ENCODE data around the gene DNAAF5.

DNAAF5 gene

DNA sequence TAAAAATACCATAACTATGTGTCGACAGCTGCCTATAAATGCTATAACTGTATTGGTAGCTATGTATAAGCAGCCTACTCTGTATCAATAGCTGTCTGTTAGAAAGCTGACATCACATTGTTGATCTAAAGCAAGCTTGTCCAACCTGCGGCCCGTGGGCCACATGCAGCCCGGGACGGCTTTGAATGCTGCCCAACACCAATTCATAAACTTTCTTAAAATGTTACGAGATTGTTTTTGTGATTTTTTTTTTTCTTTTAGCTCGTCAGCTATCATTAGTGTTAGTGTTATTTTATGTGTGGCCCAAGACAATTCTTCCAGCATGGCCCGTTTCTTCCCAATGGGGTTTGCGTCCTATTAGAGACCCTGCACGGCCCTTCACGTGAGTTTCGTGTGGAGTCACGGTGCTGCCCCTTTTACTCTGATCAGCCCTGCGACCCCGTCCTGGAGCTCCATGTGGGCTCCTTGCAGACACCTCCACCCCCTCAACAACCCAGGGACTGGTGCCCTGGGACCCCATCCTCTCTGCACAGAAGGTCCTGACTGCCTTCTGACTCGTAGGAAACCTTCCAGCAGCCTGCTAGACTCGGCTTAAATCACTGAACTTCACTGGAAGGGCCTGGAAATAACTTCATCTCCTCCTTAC lies 5.1 kb downstream of the DNAAF5 start:
- peaks cover 5% of the 10 kb centered on the region for H3K4me1 ChIP-seq (ENCODE audit: insufficient read depth, poor library complexity, severe bottlenecking)

DNA sequence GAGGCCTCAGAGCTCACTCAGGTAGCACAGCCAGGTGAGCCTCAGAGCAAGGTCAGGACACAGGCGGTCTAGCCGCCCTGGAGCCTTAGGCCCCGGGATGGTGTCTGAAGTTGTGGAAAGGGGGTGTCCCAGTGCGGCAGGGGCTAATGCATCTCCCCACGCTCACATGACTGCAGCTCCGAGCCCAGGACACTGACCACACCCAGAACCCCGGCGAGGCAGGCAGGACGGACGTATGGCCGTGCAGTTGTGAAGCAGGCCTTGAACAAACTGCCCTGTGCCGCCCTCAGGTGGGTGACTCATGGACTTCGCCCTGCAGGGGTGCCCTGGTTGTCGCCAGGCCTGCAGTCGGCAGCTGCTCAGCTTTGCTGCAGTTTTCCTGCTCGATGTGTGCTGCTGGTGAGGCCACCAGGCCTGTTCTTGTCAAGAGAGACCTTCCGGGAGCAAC lies 5.6 kb downstream of the DNAAF5 start:
- H3K4me1 ChIP-seq (ENCODE audit: insufficient read depth, poor library complexity, severe bottlenecking): peaks cover 5% of the 10 kb centered on the region
- H3K27ac ChIP-seq (ENCODE audit: poor library complexity, severe bottlenecking): no peak overlapping the region
- H3K4me3 ChIP-seq (ENCODE audit: severe bottlenecking): no peak overlapping the region
- peaks cover 70% of the 10 kb centered on the region for H3K36me3 ChIP-seq (ENCODE audit: low read depth)
- no peak for ATAC-seq (ENCODE audit: low read depth)
- no peaks in the 10 kb centered on the region for H3K27me3 ChIP-seq (ENCODE audit: insufficient read depth, poor library complexity, severe bottlenecking)
- peak; percentile 64 for DNase-seq (ENCODE audit: low spot score)
- TF ChIP-seq, protein P1, sequence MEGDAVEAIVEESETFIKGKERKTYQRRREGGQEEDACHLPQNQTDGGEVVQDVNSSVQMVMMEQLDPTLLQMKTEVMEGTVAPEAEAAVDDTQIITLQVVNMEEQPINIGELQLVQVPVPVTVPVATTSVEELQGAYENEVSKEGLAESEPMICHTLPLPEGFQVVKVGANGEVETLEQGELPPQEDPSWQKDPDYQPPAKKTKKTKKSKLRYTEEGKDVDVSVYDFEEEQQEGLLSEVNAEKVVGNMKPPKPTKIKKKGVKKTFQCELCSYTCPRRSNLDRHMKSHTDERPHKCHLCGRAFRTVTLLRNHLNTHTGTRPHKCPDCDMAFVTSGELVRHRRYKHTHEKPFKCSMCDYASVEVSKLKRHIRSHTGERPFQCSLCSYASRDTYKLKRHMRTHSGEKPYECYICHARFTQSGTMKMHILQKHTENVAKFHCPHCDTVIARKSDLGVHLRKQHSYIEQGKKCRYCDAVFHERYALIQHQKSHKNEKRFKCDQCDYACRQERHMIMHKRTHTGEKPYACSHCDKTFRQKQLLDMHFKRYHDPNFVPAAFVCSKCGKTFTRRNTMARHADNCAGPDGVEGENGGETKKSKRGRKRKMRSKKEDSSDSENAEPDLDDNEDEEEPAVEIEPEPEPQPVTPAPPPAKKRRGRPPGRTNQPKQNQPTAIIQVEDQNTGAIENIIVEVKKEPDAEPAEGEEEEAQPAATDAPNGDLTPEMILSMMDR (IDR thresholded peaks at IDR 0.05; ENCODE audit: poor library complexity, severe bottlenecking): no peak
- peaks cover 15% of the 10 kb centered on the region for H3K9me3 ChIP-seq (ENCODE audit: severe bottlenecking)

More for the DNA sequence above, 5.1 kb downstream of the DNAAF5 start:
- ATAC-seq (ENCODE audit: low read depth): no peak
- no peaks in the 10 kb centered on the region for H3K27me3 ChIP-seq (ENCODE audit: insufficient read depth, poor library complexity, severe bottlenecking)
- TF ChIP-seq, protein P1 (IDR thresholded peaks at IDR 0.05; ENCODE audit: poor library complexity, severe bottlenecking): no peak
- DNase-seq (ENCODE audit: low spot score): peak; percentile 51
- peaks cover 15% of the 10 kb centered on the region for H3K9me3 ChIP-seq (ENCODE audit: severe bottlenecking)
- H3K4me3 ChIP-seq (ENCODE audit: severe bottlenecking): no peak overlapping the region
- no peak overlapping the region for H3K27ac ChIP-seq (ENCODE audit: poor library complexity, severe bottlenecking)
- peaks cover 65% of the 10 kb centered on the region for H3K36me3 ChIP-seq (ENCODE audit: low read depth)

DNA sequence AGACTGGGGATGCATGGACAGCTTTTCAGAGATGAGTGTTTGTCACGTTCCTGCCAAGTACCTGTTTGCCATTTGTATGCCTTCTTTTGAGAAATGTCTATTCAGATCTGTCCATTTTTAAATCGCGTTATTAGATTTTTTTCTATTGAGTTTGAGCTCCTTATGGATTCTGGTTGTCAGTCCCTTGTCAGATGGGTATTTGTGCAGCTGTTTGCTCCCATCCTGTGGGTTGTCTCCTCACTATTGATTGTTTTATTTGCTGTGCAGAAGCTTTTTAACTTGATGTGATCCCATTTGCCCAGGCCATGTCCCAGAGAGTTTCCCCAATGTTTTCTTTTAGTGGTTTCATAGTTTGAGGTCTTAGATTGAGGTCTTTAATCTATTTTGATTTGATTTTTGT lies 6.1 kb downstream of the DNAAF5 start:
- DNase-seq (ENCODE audit: low spot score) (no peak), ATAC-seq (ENCODE audit: low read depth) (no peak)
- Histone ChIP-seq H3K36me3 (ENCODE audit: low read depth) (peaks cover 73% of the 10 kb centered on the region), H3K9me3 (ENCODE audit: severe bottlenecking) (peaks cover 15% of the 10 kb centered on the region), H3K4me1 (ENCODE audit: insufficient read depth, poor library complexity, severe bottlenecking) (peaks cover 5% of the 10 kb centered on the region), H3K4me3 (ENCODE audit: severe bottlenecking) (no peak overlapping the region), H3K27ac (ENCODE audit: poor library complexity, severe bottlenecking) (no peak overlapping the region), H3K27me3 (ENCODE audit: insufficient read depth, poor library complexity, severe bottlenecking) (no peaks in the 10 kb centered on the region)
- TF ChIP-seq, protein P1 (IDR thresholded peaks at IDR 0.05; ENCODE audit: poor library complexity, severe bottlenecking): no peak

DNA sequence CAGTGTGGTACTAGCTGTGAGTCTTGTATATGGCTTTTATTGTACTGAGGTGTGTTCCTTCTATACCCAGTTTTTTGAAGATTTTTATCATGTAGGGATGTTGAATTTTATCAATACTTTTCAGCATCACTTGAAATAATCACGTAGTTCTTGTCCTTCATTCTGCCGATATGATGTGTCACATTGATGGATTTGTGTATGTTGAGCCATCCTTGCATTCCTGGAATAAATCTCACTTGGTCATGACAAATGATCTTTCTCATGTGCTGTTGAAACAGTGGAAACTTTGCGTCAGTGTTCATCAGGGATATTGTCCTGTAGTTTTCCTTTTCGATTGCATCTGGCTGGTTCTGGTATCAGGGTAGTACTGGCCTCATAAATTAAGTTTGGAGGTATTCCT lies 7.7 kb downstream of the DNAAF5 start:
- no peak for ATAC-seq (ENCODE audit: low read depth)
- peaks cover 67% of the 10 kb centered on the region for H3K36me3 ChIP-seq (ENCODE audit: low read depth)

DNA sequence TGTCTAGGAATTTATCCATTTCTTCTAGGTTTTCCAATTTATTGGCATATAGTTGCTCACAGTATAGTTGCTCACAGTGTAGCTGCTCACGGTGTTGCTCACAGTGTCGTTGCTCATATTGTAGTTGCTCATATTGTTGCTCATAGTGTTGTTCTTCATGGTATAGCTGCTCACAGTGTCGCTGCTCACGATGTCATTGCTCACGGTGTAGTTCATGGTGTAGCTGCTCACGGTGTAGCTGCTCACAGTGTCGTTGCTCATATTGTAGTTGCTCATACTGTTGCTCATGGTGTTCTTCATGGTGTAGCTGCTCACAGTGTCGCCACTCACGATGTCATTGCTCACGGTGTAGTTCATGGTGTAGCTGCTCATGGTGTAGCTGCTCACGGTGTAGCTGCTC lies 8.3 kb downstream of the DNAAF5 start:
- Histone ChIP-seq H3K9me3 (ENCODE audit: severe bottlenecking) (peaks cover 15% of the 10 kb centered on the region), H3K36me3 (ENCODE audit: low read depth) (peaks cover 63% of the 10 kb centered on the region), H3K4me3 (ENCODE audit: severe bottlenecking) (no peak overlapping the region), H3K27ac (ENCODE audit: poor library complexity, severe bottlenecking) (no peak overlapping the region), H3K27me3 (ENCODE audit: insufficient read depth, poor library complexity, severe bottlenecking) (no peaks in the 10 kb centered on the region), H3K4me1 (ENCODE audit: insufficient read depth, poor library complexity, severe bottlenecking) (no peaks in the 10 kb centered on the region)
- TF ChIP-seq, protein P1 (IDR thresholded peaks at IDR 0.05; ENCODE audit: poor library complexity, severe bottlenecking): no peak
- ATAC-seq (ENCODE audit: low read depth) (no peak), DNase-seq (ENCODE audit: low spot score) (no peak)

More for the DNA sequence above, 7.7 kb downstream of the DNAAF5 start:
- TF ChIP-seq, protein P1 (IDR thresholded peaks at IDR 0.05; ENCODE audit: poor library complexity, severe bottlenecking): no peak
- H3K4me1 ChIP-seq (ENCODE audit: insufficient read depth, poor library complexity, severe bottlenecking): no peaks in the 10 kb centered on the region
- no peak overlapping the region for H3K4me3 ChIP-seq (ENCODE audit: severe bottlenecking)
- no peak overlapping the region for H3K27ac ChIP-seq (ENCODE audit: poor library complexity, severe bottlenecking)
- H3K9me3 ChIP-seq (ENCODE audit: severe bottlenecking): peaks cover 15% of the 10 kb centered on the region
- H3K27me3 ChIP-seq (ENCODE audit: insufficient read depth, poor library complexity, severe bottlenecking): no peaks in the 10 kb centered on the region
- no peak for DNase-seq (ENCODE audit: low spot score)

All from RWPE2 (cell line).